Fibroblast of lung (primary cell): ENCODE results near the gene GLIS1.

Experiments
- EZH2 ChIP-seq: IDR thresholded peaks from 2 replicates; pipeline ENCODE4 v1.5.1; 2012; ENCODE audit warnings: low read length, control low read depth, mild to moderate bottlenecking; ENCODE audit errors: missing control alignments
- TF ChIP-seq, protein P1 (sequence below), 2 donors: IDR thresholded peaks in 1 of 2; conservative IDR thresholded peaks in 1 of 2; 1 replicate in 1 of 2; 2 replicates in 1 of 2; pipeline ENCODE4 v1.5.1; 2011 to 2012; ENCODE audit warnings: low read length in 2 of 2, control low read depth in 1 of 2, inconsistent platforms in 1 of 2, low read depth in 1 of 2, mild to moderate bottlenecking in 1 of 2

DNA sequence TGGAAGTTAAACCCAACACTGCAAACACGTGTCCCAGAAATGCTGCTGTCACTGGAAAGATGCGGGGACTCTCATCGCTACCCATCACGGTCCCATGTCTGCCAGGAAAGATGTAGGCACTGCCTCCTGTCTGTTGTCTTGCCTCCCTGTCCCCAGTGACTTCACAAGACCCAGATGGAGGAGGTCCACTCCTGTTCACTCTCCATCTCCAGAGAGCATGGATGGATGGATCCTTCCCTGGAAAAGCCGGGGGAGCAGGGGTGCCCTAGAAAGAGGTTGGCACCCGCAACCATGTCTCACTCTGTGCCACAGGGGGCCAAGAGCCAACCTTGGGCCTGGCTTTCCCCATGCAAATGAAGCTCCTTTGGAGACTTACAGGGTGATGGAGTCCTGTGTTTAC lies 135.5 kb downstream of the GLIS1 start:
- TF ChIP-seq, protein P1, sequence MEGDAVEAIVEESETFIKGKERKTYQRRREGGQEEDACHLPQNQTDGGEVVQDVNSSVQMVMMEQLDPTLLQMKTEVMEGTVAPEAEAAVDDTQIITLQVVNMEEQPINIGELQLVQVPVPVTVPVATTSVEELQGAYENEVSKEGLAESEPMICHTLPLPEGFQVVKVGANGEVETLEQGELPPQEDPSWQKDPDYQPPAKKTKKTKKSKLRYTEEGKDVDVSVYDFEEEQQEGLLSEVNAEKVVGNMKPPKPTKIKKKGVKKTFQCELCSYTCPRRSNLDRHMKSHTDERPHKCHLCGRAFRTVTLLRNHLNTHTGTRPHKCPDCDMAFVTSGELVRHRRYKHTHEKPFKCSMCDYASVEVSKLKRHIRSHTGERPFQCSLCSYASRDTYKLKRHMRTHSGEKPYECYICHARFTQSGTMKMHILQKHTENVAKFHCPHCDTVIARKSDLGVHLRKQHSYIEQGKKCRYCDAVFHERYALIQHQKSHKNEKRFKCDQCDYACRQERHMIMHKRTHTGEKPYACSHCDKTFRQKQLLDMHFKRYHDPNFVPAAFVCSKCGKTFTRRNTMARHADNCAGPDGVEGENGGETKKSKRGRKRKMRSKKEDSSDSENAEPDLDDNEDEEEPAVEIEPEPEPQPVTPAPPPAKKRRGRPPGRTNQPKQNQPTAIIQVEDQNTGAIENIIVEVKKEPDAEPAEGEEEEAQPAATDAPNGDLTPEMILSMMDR (conservative IDR thresholded peaks at IDR 0.05 in 1 of 2, IDR thresholded peaks at IDR 0.05 in 1 of 2; ENCODE audit: low read depth in 1 of 2, low read length in 2 of 2) = no peak
- TF ChIP-seq EZH2 = no peak
